Muscle layer of duodenum (tissue), 2 donors: ENCODE measurements around the gene MRPL38.
"Not testable (repeated sequence)": the region's sequence is repeated elsewhere in the genome, so short reads cannot be mapped to it uniquely, and the experiment has no call there.

ENCODE experiments used
- H3K27ac ChIP-seq: one replicate; pipeline ENCODE4 v1.7.0; 2013; ENCODE audit warnings: mild to moderate bottlenecking, low read length
- H3K27me3 ChIP-seq: one replicate; pipeline ENCODE4 v1.7.0; 2013; ENCODE audit warnings: low read depth, mild to moderate bottlenecking, control low read depth, low read length
- H3K36me3 ChIP-seq, 2 donors: one replicate each; pipeline ENCODE4 v1.7.0; 2013; ENCODE audit warnings: low read length in 2 of 2, control low read depth in 1 of 2, mild to moderate bottlenecking in 1 of 2; ENCODE audit not compliant: insufficient read depth in 2 of 2, control insufficient read depth in 1 of 2
- H3K4me1 ChIP-seq, 2 donors: one replicate each; pipeline ENCODE4 v1.7.0; 2013; ENCODE audit warnings: low read length in 2 of 2, mild to moderate bottlenecking in 2 of 2, control low read depth in 1 of 2, moderate library complexity in 1 of 2; ENCODE audit not compliant: insufficient read depth in 2 of 2, control insufficient read depth in 1 of 2
- H3K4me3 ChIP-seq, 2 donors: one replicate each; pipeline ENCODE4 v1.7.0; 2013; ENCODE audit warnings: low read length in 2 of 2, low read depth in 1 of 2, mild to moderate bottlenecking in 1 of 2
- H3K9me3 ChIP-seq, 2 donors: one replicate each; pipeline ENCODE4 v1.7.0; 2013; ENCODE audit warnings: low read length in 2 of 2, control low read depth in 1 of 2, mild to moderate bottlenecking in 1 of 2; ENCODE audit not compliant: control insufficient read depth in 1 of 2
- donor health status: healthy.

MRPL38 gene

GRCh38 chr17:75894049-75894733 is 10.5 kb downstream of the MRPL38 start:
- no peaks in the 10 kb centered on the region for H3K9me3 ChIP-seq
- H3K27me3 ChIP-seq, result no peaks in the 10 kb centered on the region
- no peak overlapping the region for H3K27ac ChIP-seq
- peaks cover 14 to 34% of the 10 kb centered on the region in 2 donors for H3K4me1 ChIP-seq
- H3K36me3 ChIP-seq, result peaks cover 5 to 45% of the 10 kb centered on the region in 2 donors
- peak overlapping the region in 1 of 2 donors; percentile 28 for H3K4me3 ChIP-seq

GRCh38 chr17:75893305-75894048 is 11.2 kb downstream of the MRPL38 start:
- peaks cover 14 to 34% of the 10 kb centered on the region in 2 donors for H3K4me1 ChIP-seq
- H3K4me3 ChIP-seq, result no peak overlapping the region
- peaks cover 5 to 40% of the 10 kb centered on the region in 2 donors for H3K36me3 ChIP-seq
- H3K9me3 ChIP-seq, result no peaks in the 10 kb centered on the region
- no peaks in the 10 kb centered on the region for H3K27me3 ChIP-seq
- H3K27ac ChIP-seq, result no peak overlapping the region

GRCh38 chr17:75892556-75893224 is 12.0 kb downstream of the MRPL38 start:
- Histone ChIP-seq H3K9me3 (no peaks in the 10 kb centered on the region), H3K4me1 (peaks cover 11 to 31% of the 10 kb centered on the region in 2 donors), H3K27me3 (no peaks in the 10 kb centered on the region), H3K27ac (no peak overlapping the region), H3K36me3 (peaks cover 5 to 35% of the 10 kb centered on the region in 2 donors), H3K4me3 (no peak overlapping the region)

GRCh38 chr17:75891605-75892555 is 12.8 kb downstream of the MRPL38 start:
- no peak overlapping the region for H3K27ac ChIP-seq
- peaks cover 10 to 23% of the 10 kb centered on the region in 2 donors for H3K4me1 ChIP-seq
- H3K4me3 ChIP-seq, result no peak overlapping the region
- no peaks in the 10 kb centered on the region for H3K27me3 ChIP-seq
- H3K36me3 ChIP-seq, result peaks cover 5 to 35% of the 10 kb centered on the region in 2 donors
- no peaks in the 10 kb centered on the region for H3K9me3 ChIP-seq

GRCh38 chr17:75891022-75891604 is 13.6 kb downstream of the MRPL38 start:
- Histone ChIP-seq H3K27ac (no peak overlapping the region), H3K9me3 (no peaks in the 10 kb centered on the region), H3K36me3 (peaks cover 5 to 35% of the 10 kb centered on the region in 2 donors), H3K27me3 (no peaks in the 10 kb centered on the region), H3K4me3 (no peak overlapping the region), H3K4me1 (peaks cover 10 to 23% of the 10 kb centered on the region in 2 donors)

- Histone ChIP-seq H3K27me3 (no peaks in the 10 kb centered on the region), H3K27ac (no peak overlapping the region), H3K36me3 (peaks cover 5 to 35% of the 10 kb centered on the region in 2 donors), H3K4me3 (no peak overlapping the region), H3K9me3 (no peaks in the 10 kb centered on the region), H3K4me1 (peaks cover 0 to 9% of the 10 kb centered on the region in 2 donors)
Measured at GRCh38 chr17:75889454-75889853, 15.2 kb downstream of the MRPL38 start.

- H3K4me3 ChIP-seq, result no peak overlapping the region
- H3K36me3 ChIP-seq, result peaks cover 5 to 35% of the 10 kb centered on the region in 2 donors
- H3K9me3 ChIP-seq, result no peaks in the 10 kb centered on the region
- peaks cover 0 to 5% of the 10 kb centered on the region in 2 donors for H3K4me1 ChIP-seq
- no peak overlapping the region for H3K27ac ChIP-seq
- H3K27me3 ChIP-seq, result no peaks in the 10 kb centered on the region
Measured at GRCh38 chr17:75888484-75888883, 16.2 kb downstream of the MRPL38 start.

- not testable (repeated sequence) for H3K9me3 ChIP-seq, H3K4me3 ChIP-seq, H3K27me3 ChIP-seq, H3K4me1 ChIP-seq, H3K27ac ChIP-seq
- H3K36me3 ChIP-seq, result peaks cover 0 to 16% of the 10 kb centered on the region in 2 donors
Measured at GRCh38 chr17:75885860-75886259, 18.8 kb downstream of the MRPL38 start.

- no peaks in the 10 kb centered on the region for H3K4me1 ChIP-seq
- no peak overlapping the region for H3K27ac ChIP-seq
- no peaks in the 10 kb centered on the region for H3K27me3 ChIP-seq
- no peaks in the 10 kb centered on the region for H3K9me3 ChIP-seq
- no peak overlapping the region for H3K4me3 ChIP-seq
- H3K36me3 ChIP-seq, result peaks cover 0 to 11% of the 10 kb centered on the region in 2 donors
Measured at GRCh38 chr17:75885431-75885830, 19.3 kb downstream of the MRPL38 start.

- Histone ChIP-seq H3K9me3 (no peaks in the 10 kb centered on the region), H3K36me3 (peaks cover 0 to under 1% of the 10 kb centered on the region in 2 donors), H3K27me3 (no peaks in the 10 kb centered on the region), H3K27ac (no peak overlapping the region), H3K4me3 (no peak overlapping the region), H3K4me1 (peaks cover under 1 to 7% of the 10 kb centered on the region in 2 donors)
Measured at GRCh38 chr17:75881678-75882454, 22.8 kb downstream of the MRPL38 start.
